ENCODE measurements around the gene HES5.

DNA sequence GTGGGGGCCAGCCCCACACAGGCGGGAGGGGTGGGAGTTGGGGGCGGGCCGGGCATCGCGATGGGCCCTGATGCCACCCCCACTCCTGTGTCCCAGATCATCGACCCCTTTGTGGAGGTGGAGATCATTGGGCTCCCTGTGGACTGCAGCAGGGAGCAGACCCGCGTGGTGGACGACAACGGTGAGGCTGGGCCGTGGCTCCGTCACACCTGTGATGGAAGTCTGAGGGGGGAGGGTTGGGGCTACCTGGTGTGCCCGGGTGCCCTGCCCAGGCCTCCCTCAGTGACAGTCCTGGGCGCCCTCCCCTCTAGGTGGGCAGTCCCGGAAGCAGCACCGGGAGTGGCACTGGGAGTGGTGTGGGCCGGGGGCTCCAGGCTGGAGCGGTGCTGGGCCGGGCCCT is 31.4 kb downstream of the HES5 start:
- TF ChIP-seq, protein P1, sequence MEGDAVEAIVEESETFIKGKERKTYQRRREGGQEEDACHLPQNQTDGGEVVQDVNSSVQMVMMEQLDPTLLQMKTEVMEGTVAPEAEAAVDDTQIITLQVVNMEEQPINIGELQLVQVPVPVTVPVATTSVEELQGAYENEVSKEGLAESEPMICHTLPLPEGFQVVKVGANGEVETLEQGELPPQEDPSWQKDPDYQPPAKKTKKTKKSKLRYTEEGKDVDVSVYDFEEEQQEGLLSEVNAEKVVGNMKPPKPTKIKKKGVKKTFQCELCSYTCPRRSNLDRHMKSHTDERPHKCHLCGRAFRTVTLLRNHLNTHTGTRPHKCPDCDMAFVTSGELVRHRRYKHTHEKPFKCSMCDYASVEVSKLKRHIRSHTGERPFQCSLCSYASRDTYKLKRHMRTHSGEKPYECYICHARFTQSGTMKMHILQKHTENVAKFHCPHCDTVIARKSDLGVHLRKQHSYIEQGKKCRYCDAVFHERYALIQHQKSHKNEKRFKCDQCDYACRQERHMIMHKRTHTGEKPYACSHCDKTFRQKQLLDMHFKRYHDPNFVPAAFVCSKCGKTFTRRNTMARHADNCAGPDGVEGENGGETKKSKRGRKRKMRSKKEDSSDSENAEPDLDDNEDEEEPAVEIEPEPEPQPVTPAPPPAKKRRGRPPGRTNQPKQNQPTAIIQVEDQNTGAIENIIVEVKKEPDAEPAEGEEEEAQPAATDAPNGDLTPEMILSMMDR (IDR thresholded peaks at IDR 0.05; ENCODE audit: extremely low read depth in 1 of 2, insufficient read depth in 1 of 2, low read depth in 1 of 2, low read length in 2 of 2), result no peak
- TF ChIP-seq, protein P2, sequence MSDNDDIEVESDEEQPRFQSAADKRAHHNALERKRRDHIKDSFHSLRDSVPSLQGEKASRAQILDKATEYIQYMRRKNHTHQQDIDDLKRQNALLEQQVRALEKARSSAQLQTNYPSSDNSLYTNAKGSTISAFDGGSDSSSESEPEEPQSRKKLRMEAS (IDR thresholded peaks at IDR 0.05; ENCODE audit: insufficient read depth, insufficient read length), result no peak
- no peak for TF ChIP-seq EZH2 (IDR thresholded peaks at IDR 0.05; ENCODE audit: borderline replicate concordance, low read depth, low read length, severe bottlenecking)
- no peak for TF ChIP-seq POLR2A (IDR thresholded peaks at IDR 0.05; ENCODE audit: low read depth, low read length)

All from endothelial cell of umbilical vein (primary cell).